ENCODE data around the gene SH3PXD2A. TPM values are rescaled to one million over a fixed set of nuclear protein-coding genes. Genes with fewer than 3 reads are reported as not detected.

The SH3PXD2A gene
- total RNA-seq, 3 donors from 2014 or later, result 14.3 to 30.5 (median 14.7) TPM

- Histone ChIP-seq H3K27me3 (no peaks in the 10 kb centered on the region), H3K4me1 (no peaks in the 10 kb centered on the region), H3K9me3 (no peaks in the 10 kb centered on the region), H3K4me3 (no peak overlapping the region), H3K27ac (no peak overlapping the region), H3K36me3 (no peaks in the 10 kb centered on the region)
- intact Hi-C loops (cut with DNase I; ENCODE audit: low total_unique reads), result no loop called here
- no peak for DNase-seq (ENCODE audit: low spot score in 2 of 2)
- TF ChIP-seq POLR2AphosphoS5 (IDR thresholded peaks at IDR 0.05) (no peak), POLR2A (IDR thresholded peaks at IDR 0.05) (no peak), CTCF (IDR thresholded peaks at IDR 0.05) (no peak)
Measured at GRCh38 chr10:103770139-103770538, 85.2 kb downstream of the SH3PXD2A start.

GRCh38 chr10:103769176-103769575, 86.2 kb downstream of the SH3PXD2A start:
- H3K36me3 ChIP-seq, result no peaks in the 10 kb centered on the region
- no peak overlapping the region for H3K4me3 ChIP-seq
- TF ChIP-seq POLR2A (IDR thresholded peaks at IDR 0.05) (no peak), POLR2AphosphoS5 (IDR thresholded peaks at IDR 0.05) (no peak), CTCF (IDR thresholded peaks at IDR 0.05) (no peak)
- DNase-seq (ENCODE audit: low spot score in 2 of 2), result no peak
- H3K27me3 ChIP-seq, result no peaks in the 10 kb centered on the region
- no peak overlapping the region for H3K27ac ChIP-seq
- H3K9me3 ChIP-seq, result no peaks in the 10 kb centered on the region
- intact Hi-C loops (cut with DNase I; ENCODE audit: low total_unique reads), result no loop called here
- no peaks in the 10 kb centered on the region for H3K4me1 ChIP-seq

- Histone ChIP-seq H3K36me3 (no peaks in the 10 kb centered on the region), H3K27ac (no peak overlapping the region), H3K4me3 (no peak overlapping the region), H3K4me1 (no peaks in the 10 kb centered on the region), H3K27me3 (no peaks in the 10 kb centered on the region), H3K9me3 (no peaks in the 10 kb centered on the region)
- DNase-seq (ENCODE audit: low spot score in 2 of 2), result no peak
- intact Hi-C loops (cut with DNase I; ENCODE audit: low total_unique reads), result no loop called here
- TF ChIP-seq POLR2A (IDR thresholded peaks at IDR 0.05) (no peak), CTCF (IDR thresholded peaks at IDR 0.05) (no peak)
Measured at GRCh38 chr10:103768345-103768744, 87.0 kb downstream of the SH3PXD2A start.

- no peaks in the 10 kb centered on the region for H3K27me3 ChIP-seq
- H3K4me3 ChIP-seq, result no peak overlapping the region
- no peak for DNase-seq (ENCODE audit: low spot score in 2 of 2)
- intact Hi-C loops (cut with DNase I; ENCODE audit: low total_unique reads), result no loop called here
- no peaks in the 10 kb centered on the region for H3K9me3 ChIP-seq
- no peaks in the 10 kb centered on the region for H3K4me1 ChIP-seq
- no peak overlapping the region for H3K27ac ChIP-seq
- TF ChIP-seq POLR2A (IDR thresholded peaks at IDR 0.05), result no peak
- no peak for TF ChIP-seq CTCF (IDR thresholded peaks at IDR 0.05)
- TF ChIP-seq POLR2AphosphoS5 (IDR thresholded peaks at IDR 0.05), result no peak
- H3K36me3 ChIP-seq, result no peaks in the 10 kb centered on the region
Measured at GRCh38 chr10:103767756-103768155, 87.6 kb downstream of the SH3PXD2A start.

- intact Hi-C loops (cut with DNase I; ENCODE audit: low total_unique reads), result no loop called here
- no peak for DNase-seq (ENCODE audit: low spot score in 2 of 2)
- H3K27me3 ChIP-seq, result no peaks in the 10 kb centered on the region
- H3K27ac ChIP-seq, result no peak overlapping the region
- H3K9me3 ChIP-seq, result no peaks in the 10 kb centered on the region
- no peaks in the 10 kb centered on the region for H3K36me3 ChIP-seq
- H3K4me3 ChIP-seq, result no peak overlapping the region
- no peaks in the 10 kb centered on the region for H3K4me1 ChIP-seq
- TF ChIP-seq CTCF (IDR thresholded peaks at IDR 0.05), result no peak
- TF ChIP-seq POLR2AphosphoS5 (IDR thresholded peaks at IDR 0.05), result no peak
- TF ChIP-seq POLR2A (IDR thresholded peaks at IDR 0.05), result no peak
Measured at GRCh38 chr10:103766751-103767505, 88.4 kb downstream of the SH3PXD2A start.
